PC-9 (cell line): ENCODE results near the gene KRT33B. TPM values are rescaled to one million over a fixed set of nuclear protein-coding genes. Genes with fewer than 3 reads are reported as not detected.

ENCODE experiments used
- BruUV-seq: library from RNA; stranded (reverse); fragments of 400-500 nt; replicated peaks from 2 replicates; lab custom pipeline; 2021; lab: Mats Ljungman, UMichigan
- CTCF ChIA-PET: fragments of 300-600 bp; sonication (Branson Sonifier 250); formaldehyde crosslinking; loops from one replicate; lab custom pipeline; 2022; ENCODE audit warnings: antibody characterized with exemption; lab: Charles Lee
- POLR2A ChIA-PET: fragments of 300-600 bp; sonication (Branson Sonifier 250); formaldehyde crosslinking; loops from one replicate; lab custom pipeline; 2022; ENCODE audit warnings: antibody characterized with exemption; ENCODE audit not compliant: unreplicated experiment; lab: Charles Lee
- DNase-seq, 2 experiments: peaks; one replicate each; pipeline versions ENCODE4 v3.0.0 to v3.0.0-alpha.2; 2015 to 2022; ENCODE audit warnings: mixed read lengths in 1 of 2
- H2AFZ ChIP-seq: fragments of 200-600 bp; sonication (generic); 2 replicates; pipeline ENCODE4 v1.8.1; 2017; ENCODE audit warnings: antibody characterized with exemption
- H3F3A ChIP-seq: fragments of 200-600 bp; sonication (generic); 2 replicates; pipeline ENCODE4 v1.8.1; 2017; ENCODE audit warnings: antibody characterized with exemption, mild to moderate bottlenecking, low read depth; ENCODE audit not compliant: insufficient read depth
- H3K27ac ChIP-seq: fragments of 200-600 bp; sonication (generic); 2 replicates; pipeline ENCODE4 v1.6.1; 2016; ENCODE audit warnings: mixed run types
- H3K27me3 ChIP-seq: fragments of 200-600 bp; sonication (generic); 2 replicates; pipeline ENCODE4 v1.6.1; 2016; ENCODE audit warnings: low read depth, mixed run types; ENCODE audit not compliant: insufficient read depth
- H3K36me3 ChIP-seq: fragments of 200-600 bp; sonication (generic); 2 replicates; pipeline ENCODE4 v1.6.1; 2016; ENCODE audit warnings: low read depth, mixed run types
- H3K4me1 ChIP-seq: fragments of 200-600 bp; sonication (generic); replicated peaks from 2 replicates; pipeline ENCODE4 v1.6.1; 2016; ENCODE audit warnings: mixed run types; ENCODE audit not compliant: insufficient read depth
- H3K4me2 ChIP-seq: fragments of 200-600 bp; sonication (generic); 2 replicates; pipeline ENCODE4 v1.6.1; 2017; ENCODE audit warnings: mixed run types
- H3K4me3 ChIP-seq: fragments of 200-600 bp; sonication (generic); 2 replicates; pipeline ENCODE4 v1.6.1; 2016; ENCODE audit warnings: mixed run types
- H3K79me2 ChIP-seq: fragments of 200-600 bp; sonication (generic); 2 replicates; pipeline ENCODE4 v1.6.1; 2017; ENCODE audit warnings: low read depth, mixed run types
- H3K9me2 ChIP-seq: fragments of 200-600 bp; sonication (generic); 2 replicates; pipeline ENCODE4 v1.8.1; 2017; ENCODE audit warnings: mild to moderate bottlenecking; ENCODE audit not compliant: insufficient read depth
- H3K9me3 ChIP-seq: fragments of 200-600 bp; sonication (generic); 2 replicates; pipeline ENCODE4 v1.8.1; 2016; ENCODE audit warnings: low read depth; ENCODE audit not compliant: insufficient read depth
- H4K20me1 ChIP-seq: fragments of 200-600 bp; sonication (generic); 2 replicates; pipeline ENCODE4 v1.8.1; 2017; ENCODE audit not compliant: insufficient read depth
- CTCF ChIP-seq: fragments of 200-600 bp; sonication (generic); conservative IDR thresholded peaks from 2 replicates; pipeline ENCODE4 v1.6.1; 2017; ENCODE audit warnings: mixed run types, antibody characterized with exemption, mild to moderate bottlenecking, moderate library complexity
- EZH2 ChIP-seq: fragments of 200-600 bp; sonication (generic); IDR thresholded peaks from 2 replicates; pipeline ENCODE4 v1.8.0; 2017; ENCODE audit warnings: antibody characterized with exemption, low read depth
- intact Hi-C: fragments of 100-400 bp; cut with micrococcal nuclease; formaldehyde crosslinking; loops from one replicate; pipeline ENCODE4 v1.10.0; 2022; ENCODE audit not compliant: unreplicated experiment
- total RNA-seq: library from RNA; stranded (reverse); gene quantifications from 2 replicates; pipeline ENCODE4 v1.2.3, GENCODE V29; 2021

The KRT33B gene
- total RNA-seq, 1 experiment from 2014 or later: not detected

- no TSS peak for BruUV-seq
- ChIA-PET POLR2A (no interaction called here), CTCF (no interaction called here)
- Histone ChIP-seq H3K4me3 (no peak overlapping the region), H3K79me2 (no peaks in the 10 kb centered on the region), H3K36me3 (no peaks in the 10 kb centered on the region), H3K4me1 (peaks cover 33% of the 10 kb centered on the region), H3K27me3 (no peaks in the 10 kb centered on the region), H2AFZ (no peak overlapping the region), H3K9me3 (no peaks in the 10 kb centered on the region), H3K9me2 (no peaks in the 10 kb centered on the region), H3F3A (peaks cover 10% of the 10 kb centered on the region; the same call in 1 of the 2 replicates), H4K20me1 (no peaks in the 10 kb centered on the region), H3K4me2 (0 out of 2 replicates have a peak overlapping the region, but pooled peaks have one; percentile 1), H3K27ac (no peak overlapping the region)
- TF ChIP-seq EZH2 (no peak), CTCF (no peak)
- no peak for DNase-seq
- intact Hi-C loops: loop anchor here (5.0 kb wide), 1 partner anchor 68 kb away; no protein-coding TSS in a partner anchor
Measured at GRCh38 chr17:41334385-41335305, 35.0 kb downstream of the KRT33B start.

GRCh38 chr17:41333836-41334235, 35.8 kb downstream of the KRT33B start:
- POLR2A ChIA-PET: no interaction called here
- Histone ChIP-seq H2AFZ (no peak overlapping the region), H3K27ac (no peak overlapping the region), H3K9me3 (no peaks in the 10 kb centered on the region), H3K4me3 (no peak overlapping the region), H3K36me3 (no peaks in the 10 kb centered on the region), H3F3A (peaks cover 2% of the 10 kb centered on the region; the same call in 1 of the 2 replicates), H3K4me2 (no peak overlapping the region), H3K9me2 (no peaks in the 10 kb centered on the region), H4K20me1 (no peaks in the 10 kb centered on the region), H3K27me3 (no peaks in the 10 kb centered on the region), H3K4me1 (peaks cover 28% of the 10 kb centered on the region), H3K79me2 (no peaks in the 10 kb centered on the region)
- intact Hi-C loops: no loop called here
- no TSS peak for BruUV-seq
- CTCF ChIA-PET: no interaction called here
- TF ChIP-seq CTCF (no peak), EZH2 (no peak)
- DNase-seq: no peak

- H3K27ac ChIP-seq: no peak overlapping the region
- H3K79me2 ChIP-seq: no peaks in the 10 kb centered on the region
- no peak overlapping the region for H3K4me3 ChIP-seq
- no peaks in the 10 kb centered on the region for H3K9me2 ChIP-seq
- H3K36me3 ChIP-seq: no peaks in the 10 kb centered on the region
- ChIA-PET CTCF (no interaction called here), POLR2A (no interaction called here)
- no peak for DNase-seq
- TF ChIP-seq CTCF: no peak
- TF ChIP-seq EZH2: no peak
- H3K4me1 ChIP-seq: peaks cover 20% of the 10 kb centered on the region
- H3K9me3 ChIP-seq: no peaks in the 10 kb centered on the region
- intact Hi-C loops: no loop called here
- no peaks in the 10 kb centered on the region for H3K27me3 ChIP-seq
- H3F3A ChIP-seq: no peaks in the 10 kb centered on the region
- H3K4me2 ChIP-seq: no peak overlapping the region
- BruUV-seq: no TSS peak
- H4K20me1 ChIP-seq: no peaks in the 10 kb centered on the region
- H2AFZ ChIP-seq: no peak overlapping the region
Measured at GRCh38 chr17:41333098-41333497, 36.5 kb downstream of the KRT33B start.
